ENCODE measurements around the gene MCL1.
"Not testable (repeated sequence)": the region's sequence is repeated elsewhere in the genome, so short reads cannot be mapped to it uniquely, and the experiment has no call there.

MCL1 gene

GRCh38 chr1:150574260-150575071 lies 4.9 kb downstream of the MCL1 start:
- peak overlapping the region; percentile 86 for H3K4me3 ChIP-seq (ENCODE audit: control insufficient read depth, low read depth, low read length)
- no peak for TF ChIP-seq CTCF (conservative IDR thresholded peaks at IDR 0.05; ENCODE audit: control insufficient read depth, insufficient read depth, low read depth, low read length)

GRCh38 chr1:150573648-150574071 lies 5.8 kb downstream of the MCL1 start:
- not testable (repeated sequence) for H3K4me3 ChIP-seq (ENCODE audit: control insufficient read depth, low read depth, low read length); DNase-seq (ENCODE audit: low read depth)

More at GRCh38 chr1:150574260-150575071, 4.9 kb downstream of the MCL1 start:
- DNase-seq (ENCODE audit: low read depth) = peak; percentile 31

GRCh38 chr1:150572918-150573647 lies 6.3 kb downstream of the MCL1 start:
- H3K4me3 ChIP-seq (ENCODE audit: control insufficient read depth, low read depth, low read length) = no peak overlapping the region
- no peak for DNase-seq (ENCODE audit: low read depth)
- no peak for TF ChIP-seq CTCF (conservative IDR thresholded peaks at IDR 0.05; ENCODE audit: control insufficient read depth, insufficient read depth, low read depth, low read length)

- no peak overlapping the region for H3K4me3 ChIP-seq (ENCODE audit: control insufficient read depth, low read depth, low read length)
- no peak for DNase-seq (ENCODE audit: low read depth)
- no peak for TF ChIP-seq CTCF (conservative IDR thresholded peaks at IDR 0.05; ENCODE audit: control insufficient read depth, insufficient read depth, low read depth, low read length)
Measured at GRCh38 chr1:150568594-150568966, 10.8 kb downstream of the MCL1 start.

GRCh38 chr1:150567717-150568593 lies 11.5 kb downstream of the MCL1 start:
- no peak for TF ChIP-seq CTCF (conservative IDR thresholded peaks at IDR 0.05; ENCODE audit: control insufficient read depth, insufficient read depth, low read depth, low read length)
- peak; percentile 98 for DNase-seq (ENCODE audit: low read depth)
- peak overlapping the region; percentile 20 for H3K4me3 ChIP-seq (ENCODE audit: control insufficient read depth, low read depth, low read length)

- DNase-seq (ENCODE audit: low read depth) = peak; percentile 55
- TF ChIP-seq CTCF (conservative IDR thresholded peaks at IDR 0.05; ENCODE audit: control insufficient read depth, insufficient read depth, low read depth, low read length) = no peak
- H3K4me3 ChIP-seq (ENCODE audit: control insufficient read depth, low read depth, low read length) = peak overlapping the region; percentile 15
Measured at GRCh38 chr1:150567341-150567716, 12.1 kb downstream of the MCL1 start.

Data from fibroblast of mammary gland (primary cell).